GM19238 (cell line): ENCODE data around the gene HLA-DPA1.

Experiments
- DNase-seq: peaks from one replicate; pipeline ENCODE4 v3.0.0; 2011; ENCODE audit warnings: low spot score; ENCODE audit not compliant: insufficient read length

HLA-DPA1 gene

GRCh38 chr6:33088931-33089620 lies 15.6 kb upstream of the HLA-DPA1 start:
- DNase-seq = no peak

- DNase-seq = no peak
These were observed 14.9 kb upstream of the HLA-DPA1 start for GRCh38 chr6:33088258-33088930.

GRCh38 chr6:33085627-33086026 lies 12.2 kb upstream of the HLA-DPA1 start:
- DNase-seq = no peak

- peak; percentile 40 for DNase-seq
These were observed 9.3 kb upstream of the HLA-DPA1 start for GRCh38 chr6:33082702-33083101.

- no peak for DNase-seq
These were observed 7.8 kb upstream of the HLA-DPA1 start for GRCh38 chr6:33081098-33081824.

GRCh38 chr6:33080127-33081089 lies 7.0 kb upstream of the HLA-DPA1 start:
- DNase-seq = no peak

GRCh38 chr6:33079580-33079979 lies 6.1 kb upstream of the HLA-DPA1 start:
- DNase-seq = no peak

- no peak for DNase-seq
These were observed 5.6 kb upstream of the HLA-DPA1 start for GRCh38 chr6:33078919-33079521.

- no peak for DNase-seq
These were observed 5.0 kb upstream of the HLA-DPA1 start for GRCh38 chr6:33078442-33078841.

- DNase-seq = no peak
These were observed 4.5 kb upstream of the HLA-DPA1 start for GRCh38 chr6:33077908-33078307.

GRCh38 chr6:33076406-33076934 lies 3.0 kb upstream of the HLA-DPA1 start:
- no peak for DNase-seq

GRCh38 chr6:33075568-33076405 lies 2.3 kb upstream of the HLA-DPA1 start, which contains the start of gene HLA-DPB1:
TSS of gene HLA-DPB1 (plus strand) at chr6:33075990. CDS start at chr6:33076042, 52 bp downstream.
- DNase-seq = peak; percentile 67

- no peak for DNase-seq
These were observed 1.7 kb upstream of the HLA-DPA1 start for GRCh38 chr6:33075208-33075567.

- DNase-seq = no peak
These were observed 845 bp downstream of the HLA-DPA1 start for GRCh38 chr6:33072508-33073100.

- no peak for DNase-seq
These were observed 1.9 kb downstream of the HLA-DPA1 start for GRCh38 chr6:33071569-33071968.

- DNase-seq = no peak
These were observed 2.5 kb downstream of the HLA-DPA1 start for GRCh38 chr6:33070909-33071308.

- no peak for DNase-seq
These were observed 4.3 kb downstream of the HLA-DPA1 start for GRCh38 chr6:33069021-33069738.

- no peak for DNase-seq
These were observed 6.4 kb downstream of the HLA-DPA1 start for GRCh38 chr6:33066917-33067521.
